Naive thymus-derived CD8-positive, alpha-beta T cell (primary cell): ENCODE data around the gene CELA2B. TPM values are rescaled to one million over a fixed set of nuclear protein-coding genes. Genes with fewer than 3 reads are reported as not detected.
"Not testable (repeated sequence)": the region's sequence is repeated elsewhere in the genome, so short reads cannot be mapped to it uniquely, and the experiment has no call there.

ENCODE experiments used
- ATAC-seq, 2 donors: fragments of 150-1000 bp; cut with Tn5 transposase in 1 of 2; sonication (Bioruptor Pico), chemical (Tn5 transposase) in 1 of 2; 1 replicate in 1 of 2; 2 replicates in 1 of 2; pipeline ENCODE4 v1.10.0; 2021; ENCODE audit warnings: mild to moderate bottlenecking in 2 of 2, moderate library complexity in 2 of 2
- POLR2A ChIA-PET: fragments of 350-600 bp; sonication (Branson Sonifier 250); formaldehyde crosslinking; loops from one replicate; lab custom pipeline; 2021; ENCODE audit warnings: antibody characterized with exemption; lab: Charles Lee
- DNase-seq, 10 donors: peaks; one replicate each; pipeline versions ENCODE4 v3.0.0 to v3.0.0-alpha.2; 2020 to 2022
- H3K27ac Mint-ChIP-seq, 10 donors: one replicate each; pipeline ENCODE4 v1.8.0; 2020 to 2022; ENCODE audit warnings: mild to moderate bottlenecking in 10 of 10, mixed read lengths in 10 of 10, moderate library complexity in 4 of 10, inconsistent platforms in 1 of 10
- H3K27me3 Mint-ChIP-seq, 5 donors: one replicate each; pipeline ENCODE4 v1.8.0; 2021 to 2022; ENCODE audit warnings: mixed read lengths in 5 of 5
- H3K36me3 Mint-ChIP-seq, 3 donors: one replicate each; pipeline ENCODE4 v1.8.0; 2020 to 2022; ENCODE audit warnings: mixed read lengths in 3 of 3, mild to moderate bottlenecking in 2 of 3, inconsistent platforms in 1 of 3
- H3K4me1 Mint-ChIP-seq, 4 donors: one replicate each; pipeline ENCODE4 v1.8.0; 2021 to 2022; ENCODE audit warnings: mixed read lengths in 4 of 4
- H3K4me3 Mint-ChIP-seq, 10 donors: one replicate each; pipeline ENCODE4 v1.8.0; 2020 to 2022; ENCODE audit warnings: mild to moderate bottlenecking in 10 of 10, mixed read lengths in 10 of 10, moderate library complexity in 6 of 10, inconsistent platforms in 1 of 10
- H3K9me3 Mint-ChIP-seq, 9 donors: one replicate each; pipeline ENCODE4 v1.8.0; 2020 to 2022; ENCODE audit warnings: mixed read lengths in 9 of 9, mild to moderate bottlenecking in 3 of 9, inconsistent platforms in 1 of 9, moderate library complexity in 1 of 9
- polyA plus RNA-seq, 3 donors: library from polyadenylated mRNA; unstranded; fragments of 300-500 nt; fragmentation: Illumina TruSeq; gene quantifications; one replicate each; pipeline ENCODE4 v1.2.3, GENCODE V29; 2021
- total RNA-seq, 8 experiments: library from RNA in 2 of 8; stranded (reverse) in 2 of 8; gene quantifications; one replicate each; pipeline ENCODE4 v1.2.3 and lab custom pipeline; 2021 to 2026

CELA2B gene
- total and polyA plus RNA-seq, 5 experiments from 2014 or later = not detected

DNA sequence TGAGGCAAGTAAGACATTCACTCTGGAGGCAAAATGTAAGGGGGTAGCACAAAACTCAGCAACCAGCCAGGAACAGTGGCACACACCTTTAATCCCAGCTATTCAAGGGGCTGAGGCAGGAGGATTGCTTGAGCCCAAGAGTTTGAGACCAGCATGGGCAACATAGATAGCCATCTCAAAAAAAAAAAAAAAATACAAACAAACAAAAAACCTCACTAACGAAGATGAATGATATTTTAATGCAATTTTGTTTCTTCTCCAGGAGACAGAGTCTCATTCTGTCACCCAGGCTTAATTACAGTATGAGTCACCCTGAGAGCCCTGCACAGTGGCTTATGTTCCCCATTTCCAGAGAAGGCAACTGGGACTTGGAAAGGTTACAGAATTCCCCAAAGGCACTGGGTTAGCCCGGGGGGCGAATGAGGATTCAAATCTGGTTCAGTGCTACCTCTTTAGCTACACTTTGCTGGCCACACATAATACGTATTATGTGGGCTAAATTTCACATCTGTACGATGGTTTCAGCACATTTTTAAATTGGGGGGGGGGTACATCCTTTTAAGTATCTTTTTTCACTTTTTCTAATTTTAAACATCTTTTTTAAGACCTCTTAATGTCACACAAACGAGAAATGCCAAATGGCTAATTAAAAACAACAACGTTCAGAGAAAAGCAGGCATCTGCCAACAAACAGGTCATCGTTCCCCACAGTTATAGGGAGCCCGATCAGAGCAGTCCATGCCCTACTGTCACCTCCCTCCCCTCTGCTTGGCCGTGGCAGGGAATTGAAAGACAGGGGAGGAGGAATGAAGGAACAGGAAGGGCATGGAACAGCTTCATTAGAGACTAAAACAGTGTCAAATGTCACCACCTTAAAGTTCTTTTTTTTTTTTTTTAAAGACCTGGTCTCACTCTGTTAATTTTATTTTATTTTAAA lies 15.9 kb upstream of the CELA2B start:
- H3K4me3 Mint-ChIP-seq = no peak overlapping the region
- H3K4me1 Mint-ChIP-seq = no peaks in the 10 kb centered on the region
- ATAC-seq = no peak

DNA sequence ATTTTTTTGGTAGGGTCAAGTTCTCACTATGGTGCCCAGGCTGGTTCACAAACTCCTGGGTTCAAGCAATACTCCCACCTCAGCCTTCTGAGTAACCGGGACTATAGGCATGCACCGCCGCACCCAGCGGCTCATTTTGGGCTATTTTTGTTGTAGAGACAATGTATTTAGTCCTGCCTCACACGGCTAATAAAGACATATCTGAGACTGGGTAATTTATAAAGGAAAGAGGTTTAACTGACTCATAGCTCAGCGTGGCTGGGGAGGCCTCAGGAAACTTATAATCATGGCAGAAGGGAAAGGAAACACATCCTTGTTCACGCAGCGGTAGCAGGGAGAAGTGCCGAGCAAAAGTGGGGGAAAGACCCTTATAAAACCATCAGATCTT lies 15.2 kb upstream of the CELA2B start:
- Mint-ChIP-seq H3K27ac (no peak overlapping the region), H3K36me3 (no peaks in the 10 kb centered on the region), H3K4me1 (no peaks in the 10 kb centered on the region), H3K27me3 (peaks cover 0 to 10% (median 1%) of the 10 kb centered on the region in 5 donors), H3K4me3 (no peak overlapping the region), H3K9me3 (no peaks in the 10 kb centered on the region)
- no peak for ATAC-seq
- DNase-seq = no peak
- POLR2A ChIA-PET = no interaction called here

More for the DNA sequence above, 15.9 kb upstream of the CELA2B start:
- peaks cover 0 to 10% (median 1%) of the 10 kb centered on the region in 5 donors for H3K27me3 Mint-ChIP-seq
- no peaks in the 10 kb centered on the region for H3K9me3 Mint-ChIP-seq
- H3K27ac Mint-ChIP-seq = no peak overlapping the region
- DNase-seq = no peak
- POLR2A ChIA-PET = interaction anchor here (0.7 kb wide), 1 partner anchor 28 kb away, joined by 5 read pairs; no protein-coding TSS in a partner anchor
- no peaks in the 10 kb centered on the region for H3K36me3 Mint-ChIP-seq

GRCh38 chr1:15463064-15463800 lies 12.7 kb upstream of the CELA2B start:
- POLR2A ChIA-PET = interaction anchor here (0.6 kb wide), 1 partner anchor 135 kb away, joined by 3 read pairs; no protein-coding TSS in a partner anchor
- not testable (repeated sequence) for ATAC-seq

DNA sequence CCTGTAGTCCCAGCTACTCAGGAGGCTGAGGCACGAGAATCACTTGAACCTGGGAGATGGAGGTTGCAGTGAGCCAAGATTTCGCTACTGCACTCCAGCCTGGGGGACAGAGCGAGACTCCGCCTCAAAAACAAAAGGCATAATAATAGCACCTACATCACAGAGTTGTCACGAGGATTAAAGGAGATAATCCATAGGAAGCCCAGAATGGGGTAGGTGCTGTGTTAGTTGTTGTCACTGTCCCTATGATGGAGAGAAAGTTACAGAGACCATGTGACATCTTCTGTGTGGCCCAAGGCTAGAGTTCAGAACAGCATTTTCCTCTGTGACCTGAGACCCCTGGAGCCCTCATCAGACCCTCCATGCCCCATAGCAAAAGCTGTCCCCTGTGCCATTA lies 12.0 kb upstream of the CELA2B start:
- H3K27me3 Mint-ChIP-seq, H3K9me3 Mint-ChIP-seq, H3K4me1 Mint-ChIP-seq, H3K27ac Mint-ChIP-seq, DNase-seq, H3K4me3 Mint-ChIP-seq, ATAC-seq, H3K36me3 Mint-ChIP-seq, POLR2A ChIA-PET: not testable (repeated sequence)

More at GRCh38 chr1:15463064-15463800, 12.7 kb upstream of the CELA2B start:
- not testable (repeated sequence) for H3K9me3 Mint-ChIP-seq, H3K27me3 Mint-ChIP-seq, H3K27ac Mint-ChIP-seq, H3K4me1 Mint-ChIP-seq, H3K36me3 Mint-ChIP-seq, H3K4me3 Mint-ChIP-seq, DNase-seq

DNA sequence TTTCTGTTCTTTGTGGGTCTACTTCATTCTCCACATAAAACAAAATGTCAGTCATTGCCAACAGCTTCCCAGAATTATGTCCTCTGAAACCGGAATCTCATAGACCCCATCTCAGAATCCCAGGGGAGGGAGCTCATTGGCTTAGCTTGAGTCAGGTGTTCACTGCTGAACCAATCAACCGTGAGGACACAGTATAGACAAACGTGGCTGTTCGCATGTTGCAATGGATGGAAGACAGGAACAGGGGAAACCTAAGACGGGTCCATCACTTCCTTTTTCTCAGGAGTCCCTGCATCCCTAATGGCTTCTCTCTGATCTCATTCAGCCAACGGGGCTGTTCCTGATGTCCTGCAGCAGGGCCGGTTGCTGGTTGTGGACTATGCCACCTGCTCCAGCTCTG lies 10.2 kb upstream of the CELA2B start:
- H3K27ac Mint-ChIP-seq = no peak overlapping the region
- peaks cover 0 to 7% (median 0%) of the 10 kb centered on the region in 5 donors for H3K27me3 Mint-ChIP-seq
- no peaks in the 10 kb centered on the region for H3K9me3 Mint-ChIP-seq
- H3K36me3 Mint-ChIP-seq = no peaks in the 10 kb centered on the region
- POLR2A ChIA-PET = no interaction called here
- no peaks in the 10 kb centered on the region for H3K4me1 Mint-ChIP-seq
- ATAC-seq (no peak), DNase-seq (no peak)
- H3K4me3 Mint-ChIP-seq = no peak overlapping the region

DNA sequence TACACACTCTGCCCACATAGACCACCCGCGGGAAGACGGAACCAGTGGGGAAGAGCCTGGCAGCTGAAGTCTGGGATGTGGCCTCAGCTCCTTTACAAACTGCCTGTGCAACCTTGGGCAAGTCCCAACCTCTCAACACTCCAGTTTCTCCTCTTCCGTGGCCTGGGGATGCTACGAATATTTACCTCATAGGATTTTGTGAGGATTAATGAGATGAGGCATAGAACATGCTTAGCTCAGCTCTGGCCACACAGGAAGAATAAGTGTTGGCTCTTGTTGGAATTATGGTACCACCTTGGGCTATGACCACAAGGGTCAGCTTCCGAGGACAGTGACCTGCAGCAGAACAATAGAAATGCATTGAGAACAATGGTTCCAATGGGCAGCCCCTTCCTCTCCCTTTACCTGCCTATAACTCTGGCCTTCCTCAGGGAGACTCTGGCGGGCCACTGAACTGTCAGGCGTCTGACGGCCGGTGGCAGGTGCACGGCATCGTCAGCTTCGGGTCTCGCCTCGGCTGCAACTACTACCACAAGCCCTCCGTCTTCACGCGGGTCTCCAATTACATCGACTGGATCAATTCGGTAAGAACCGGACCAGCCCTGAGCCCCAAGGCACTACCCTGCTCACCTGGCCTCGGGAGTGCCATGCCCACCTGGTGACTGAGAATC lies 8.8 kb upstream of the CELA2B start:
- POLR2A ChIA-PET, H3K4me1 Mint-ChIP-seq, ATAC-seq, H3K27me3 Mint-ChIP-seq, H3K9me3 Mint-ChIP-seq, H3K4me3 Mint-ChIP-seq, DNase-seq, H3K36me3 Mint-ChIP-seq, H3K27ac Mint-ChIP-seq: not testable (repeated sequence)

DNA sequence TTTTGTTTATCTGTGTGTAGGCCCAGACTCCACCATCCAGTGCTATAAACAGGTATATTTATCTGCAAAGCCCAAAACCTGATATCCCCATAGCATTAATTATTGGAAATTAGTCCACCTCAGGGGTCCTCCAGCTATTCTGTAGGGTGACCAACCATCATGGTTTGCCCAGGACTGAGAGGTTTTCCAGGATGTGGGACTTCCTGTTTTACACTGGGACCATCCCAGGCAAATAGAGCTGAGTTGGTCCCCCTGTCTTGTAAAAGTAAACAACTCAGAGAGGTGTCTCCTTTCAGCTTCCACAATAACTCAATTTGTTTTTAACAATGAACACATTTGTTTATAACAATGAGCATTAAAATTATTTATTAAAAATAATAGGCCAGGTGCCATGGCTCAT lies 7.8 kb upstream of the CELA2B start:
- Mint-ChIP-seq H3K27ac (no peak overlapping the region), H3K9me3 (no peaks in the 10 kb centered on the region), H3K4me1 (no peaks in the 10 kb centered on the region), H3K27me3 (peaks cover 0 to 7% (median 0%) of the 10 kb centered on the region in 5 donors), H3K36me3 (no peaks in the 10 kb centered on the region), H3K4me3 (no peak overlapping the region)
- POLR2A ChIA-PET = no interaction called here
- ATAC-seq (no peak), DNase-seq (no peak)

- no peaks in the 10 kb centered on the region for H3K9me3 Mint-ChIP-seq
- no peak for ATAC-seq
- no peak overlapping the region for H3K4me3 Mint-ChIP-seq
- POLR2A ChIA-PET = no interaction called here
- no peak overlapping the region for H3K27ac Mint-ChIP-seq
- peaks cover 0 to 6% (median 0%) of the 10 kb centered on the region in 5 donors for H3K27me3 Mint-ChIP-seq
- H3K36me3 Mint-ChIP-seq = no peaks in the 10 kb centered on the region
- DNase-seq = no peak
- H3K4me1 Mint-ChIP-seq = no peaks in the 10 kb centered on the region
Observed at GRCh38 chr1:15469361-15469760, 6.5 kb upstream of the CELA2B start.

- ATAC-seq, H3K4me1 Mint-ChIP-seq, H3K9me3 Mint-ChIP-seq, POLR2A ChIA-PET, H3K36me3 Mint-ChIP-seq, H3K27me3 Mint-ChIP-seq, H3K4me3 Mint-ChIP-seq, DNase-seq: not testable (repeated sequence)
- H3K27ac Mint-ChIP-seq = peak overlapping the region in 1 of 10 donors; percentile 74
Observed at GRCh38 chr1:15469821-15470448, 6.0 kb upstream of the CELA2B start.

DNA sequence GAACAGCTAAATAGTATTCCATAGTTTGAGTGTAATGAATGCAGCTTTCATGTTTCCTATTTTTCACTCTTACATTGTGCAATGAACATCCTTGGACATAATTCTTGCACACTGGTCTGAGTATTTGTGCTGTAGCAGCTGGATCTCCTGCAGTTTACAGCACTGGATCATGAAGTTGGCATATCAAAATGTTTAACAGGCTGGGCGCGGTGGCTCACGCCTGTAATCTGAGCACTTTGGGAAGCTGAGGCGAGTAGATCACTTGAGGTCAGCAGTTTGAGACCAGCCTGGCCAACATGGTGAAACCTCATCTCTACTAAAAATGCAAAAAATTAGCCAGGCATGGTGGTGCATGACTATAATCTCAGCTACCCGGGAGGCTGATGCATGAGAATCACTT lies 4.8 kb upstream of the CELA2B start:
- H3K27me3 Mint-ChIP-seq, H3K9me3 Mint-ChIP-seq, H3K4me3 Mint-ChIP-seq, H3K27ac Mint-ChIP-seq, H3K4me1 Mint-ChIP-seq, DNase-seq, POLR2A ChIA-PET, ATAC-seq, H3K36me3 Mint-ChIP-seq: not testable (repeated sequence)

DNA sequence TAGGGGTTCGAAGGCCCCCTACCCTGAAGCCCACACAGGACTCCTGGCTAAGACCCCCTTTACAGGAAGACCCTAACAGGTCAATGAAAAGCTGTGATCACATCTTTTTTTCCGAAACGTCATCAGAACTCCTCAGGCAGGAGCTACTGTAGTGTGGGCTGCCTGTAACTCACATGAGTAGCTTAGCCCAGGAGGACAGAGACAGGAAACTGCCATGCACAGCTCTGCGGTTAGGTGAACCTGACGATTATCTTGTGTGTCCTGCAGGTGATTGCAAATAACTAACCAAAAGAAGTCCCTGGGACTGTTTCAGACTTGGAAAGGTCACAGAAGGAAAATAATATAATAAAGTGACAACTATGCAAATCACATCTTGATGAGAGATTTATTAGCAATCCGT lies 4.2 kb upstream of the CELA2B start:
- H3K27me3 Mint-ChIP-seq, DNase-seq, H3K9me3 Mint-ChIP-seq, H3K36me3 Mint-ChIP-seq, H3K4me3 Mint-ChIP-seq, H3K27ac Mint-ChIP-seq, POLR2A ChIA-PET, ATAC-seq, H3K4me1 Mint-ChIP-seq: not testable (repeated sequence)

DNA sequence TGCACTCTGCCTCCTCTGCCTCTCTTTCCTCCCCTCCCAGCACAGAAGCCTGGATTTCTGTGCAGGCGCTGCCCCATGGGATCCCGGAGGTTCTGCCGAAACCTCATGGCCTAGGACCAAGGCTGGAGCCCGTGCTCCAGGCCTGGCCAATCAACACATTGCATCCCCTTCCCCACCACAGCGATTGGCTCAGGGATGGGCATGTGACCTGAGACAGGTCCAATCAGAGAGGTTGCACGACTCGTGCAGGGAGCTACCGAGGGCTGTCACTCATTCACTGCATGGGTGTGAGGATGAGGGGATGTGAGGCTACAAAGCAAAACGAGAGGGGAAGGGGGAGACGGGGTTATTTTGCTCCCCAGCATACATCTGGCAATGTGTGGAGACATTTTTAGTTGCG lies 3.3 kb upstream of the CELA2B start:
- no peak overlapping the region for H3K4me3 Mint-ChIP-seq
- H3K27me3 Mint-ChIP-seq = no peaks in the 10 kb centered on the region
- no peaks in the 10 kb centered on the region for H3K36me3 Mint-ChIP-seq
- ATAC-seq = no peak
- no peak overlapping the region for H3K27ac Mint-ChIP-seq
- H3K4me1 Mint-ChIP-seq = no peaks in the 10 kb centered on the region
- no peaks in the 10 kb centered on the region for H3K9me3 Mint-ChIP-seq
- DNase-seq = no peak
- POLR2A ChIA-PET = interaction anchor here (0.6 kb wide), 1 partner anchor 173 kb away, joined by 3 read pairs; no protein-coding TSS in a partner anchor
